ENCODE results near the gene CPNE4.

CPNE4 gene

GRCh38 chr3:131795390-131796090 is 239.3 kb downstream of the CPNE4 start:
- DNase-seq, result no peak

- peak; percentile 7 to 8 for DNase-seq
These were observed 239.9 kb downstream of the CPNE4 start for GRCh38 chr3:131794766-131795388.

- no peak for DNase-seq
These were observed 240.9 kb downstream of the CPNE4 start for GRCh38 chr3:131793870-131794269.

GRCh38 chr3:131789188-131789587 is 245.6 kb downstream of the CPNE4 start:
- no peak for DNase-seq

GRCh38 chr3:131786386-131786785 is 248.4 kb downstream of the CPNE4 start:
- DNase-seq, result no peak

- no peak for DNase-seq
These were observed 252.1 kb downstream of the CPNE4 start for GRCh38 chr3:131782751-131783150.

- DNase-seq, result no peak
These were observed 256.3 kb downstream of the CPNE4 start for GRCh38 chr3:131778526-131778925.

GRCh38 chr3:131775650-131776049 is 259.2 kb downstream of the CPNE4 start:
- DNase-seq, result no peak

GRCh38 chr3:131772269-131773026 is 262.4 kb downstream of the CPNE4 start:
- DNase-seq, result no peak

- no peak for DNase-seq
These were observed 271.7 kb downstream of the CPNE4 start for GRCh38 chr3:131762981-131763564.

- DNase-seq, result no peak
These were observed 278.4 kb downstream of the CPNE4 start for GRCh38 chr3:131756405-131756804.

- no peak for DNase-seq
These were observed 279.4 kb downstream of the CPNE4 start for GRCh38 chr3:131755380-131755779.

- DNase-seq, result no peak
These were observed 284.6 kb downstream of the CPNE4 start for GRCh38 chr3:131750256-131750655.

GRCh38 chr3:131749826-131750225 is 285.0 kb downstream of the CPNE4 start:
- no peak for DNase-seq

- no peak for DNase-seq
These were observed 287.3 kb downstream of the CPNE4 start for GRCh38 chr3:131747466-131747865.

GRCh38 chr3:131744765-131745164 is 290.0 kb downstream of the CPNE4 start:
- DNase-seq, result no peak

- no peak for DNase-seq
These were observed 291.7 kb downstream of the CPNE4 start for GRCh38 chr3:131743126-131743525.

GRCh38 chr3:131739211-131739610 is 295.6 kb downstream of the CPNE4 start:
- no peak for DNase-seq

- no peak for DNase-seq
These were observed 296.7 kb downstream of the CPNE4 start for GRCh38 chr3:131738095-131738494.

- no peak for DNase-seq
These were observed 299.3 kb downstream of the CPNE4 start for GRCh38 chr3:131735544-131735943.

GRCh38 chr3:131735116-131735515 is 299.7 kb downstream of the CPNE4 start:
- DNase-seq, result no peak

GRCh38 chr3:131733086-131733841 is 301.6 kb downstream of the CPNE4 start:
- DNase-seq, result no peak

GRCh38 chr3:131731709-131732108 is 303.1 kb downstream of the CPNE4 start:
- peak; percentile 8 for DNase-seq
